HepG2 (cell line): ENCODE data around the gene PPP3R1. TPM values are rescaled to one million over a fixed set of nuclear protein-coding genes. Genes with fewer than 3 reads are reported as not detected.

Experiments
- ASH2L ChIP-seq: fragments of 300-600, 200-600 bp; sonication (generic); IDR thresholded peaks from 2 replicates; pipeline ENCODE4 v1.7.0; 2017; ENCODE audit warnings: low read depth, mild to moderate bottlenecking, moderate library complexity, mixed read lengths, low read length; ENCODE audit not compliant: insufficient read length
- BCL6 ChIP-seq: IDR thresholded peaks from 2 replicates; pipeline ENCODE4 v1.6.1; 2016; ENCODE audit warnings: missing genetic modification reagents, missing compliant biosample characterization
- GATA4 ChIP-seq: sonication (generic); IDR thresholded peaks from 2 replicates; pipeline ENCODE4 v1.6.1; 2016; ENCODE audit warnings: antibody characterized with exemption, low read depth, borderline replicate concordance
- HNRNPLL ChIP-seq: fragments of 200-400 bp; formaldehyde crosslinking; IDR thresholded peaks from 2 replicates; pipeline ENCODE4 v1.6.1; 2017; ENCODE audit warnings: mild to moderate bottlenecking, low read depth, low read length; ENCODE audit not compliant: poor library complexity, severe bottlenecking
- HOXA5 ChIP-seq: sonication (generic); formaldehyde crosslinking; IDR thresholded peaks from 2 replicates; pipeline ENCODE4 v1.4.0; 2020; ENCODE audit warnings: missing genetic modification reagents
- KAT7 ChIP-seq: IDR thresholded peaks from 2 replicates; pipeline ENCODE4 v1.6.1; 2018; ENCODE audit warnings: borderline replicate concordance, missing compliant biosample characterization
- KLF15 ChIP-seq: sonication (generic); formaldehyde crosslinking; IDR thresholded peaks from 2 replicates; pipeline ENCODE4 v1.8.1; 2023; ENCODE audit warnings: borderline replicate concordance, mild to moderate bottlenecking, inconsistent platforms, missing genetic modification reagents, mixed read lengths
- KMT2A ChIP-seq: sonication (generic); formaldehyde crosslinking; IDR thresholded peaks from 2 replicates; pipeline ENCODE4 v1.4.0; 2020; ENCODE audit warnings: missing genetic modification reagents
- MTERF4 ChIP-seq: sonication (generic); formaldehyde crosslinking; IDR thresholded peaks from 2 replicates; pipeline ENCODE4 v1.8.0; 2023; ENCODE audit warnings: mild to moderate bottlenecking, missing genetic modification reagents
- NKX3-1 ChIP-seq: sonication (generic); formaldehyde crosslinking; IDR thresholded peaks from 2 replicates; pipeline ENCODE4 v1.5.0; 2020; ENCODE audit warnings: missing genetic modification reagents
- RXRB ChIP-seq: IDR thresholded peaks from 2 replicates; pipeline ENCODE4 v1.6.1; 2016; ENCODE audit warnings: borderline replicate concordance, missing genetic modification reagents, missing compliant biosample characterization
- SATB2 ChIP-seq: sonication (generic); formaldehyde crosslinking; IDR thresholded peaks from 2 replicates; pipeline ENCODE4 v1.5.0; 2020; ENCODE audit warnings: missing genetic modification reagents
- SETDB1 ChIP-seq: sonication (generic); formaldehyde crosslinking; IDR thresholded peaks from 2 replicates; pipeline ENCODE4 v1.5.1; 2020; ENCODE audit warnings: missing genetic modification reagents, mild to moderate bottlenecking, borderline replicate concordance
- STAG1 ChIP-seq: sonication (generic); formaldehyde crosslinking; IDR thresholded peaks from 2 replicates; pipeline ENCODE4 v1.4.0; 2020; ENCODE audit warnings: missing genetic modification reagents
- THAP11 ChIP-seq: IDR thresholded peaks from 2 replicates; pipeline ENCODE4 v1.6.1; 2016; ENCODE audit warnings: missing biosample characterization, missing genetic modification reagents
- ZBTB25 ChIP-seq: IDR thresholded peaks from 2 replicates; pipeline ENCODE4 v1.6.1; 2018; ENCODE audit warnings: missing genetic modification reagents
- ZNF136 ChIP-seq: sonication (generic); formaldehyde crosslinking; IDR thresholded peaks from 2 replicates; pipeline ENCODE4 v1.8.1; 2022; ENCODE audit warnings: low read depth, mild to moderate bottlenecking, moderate library complexity, missing genetic modification reagents
- ZNF550 ChIP-seq: sonication (generic); formaldehyde crosslinking; IDR thresholded peaks from 2 replicates; pipeline ENCODE4 v1.4.0; 2020; ENCODE audit warnings: mild to moderate bottlenecking, missing genetic modification reagents, borderline replicate concordance
- polyA plus RNA-seq, 8 experiments: library from polyadenylated mRNA; depleted of rRNA in 3 of 8; stranded (reverse) in 7 of 8; unstranded in 1 of 8; fragments of >200 nt; fragmentation: Illumina TruSeq in 4 of 8; extraction: Trizol in 4 of 8; gene quantifications; 2 replicates each; pipeline versions ENCODE4 v1.2.1 to v1.2.3, GENCODE V29; 2011 to 2016; ENCODE audit warnings: low read depth in 4 of 8, missing spikeins in 1 of 8, mixed read lengths in 1 of 8; ENCODE audit not compliant: insufficient read depth in 1 of 8
- total RNA-seq, 5 experiments: library from RNA; depleted of rRNA; stranded (reverse); fragments of >200 nt; fragmentation: Illumina TruSeq; extraction: Trizol; gene quantifications; 2 replicates each; pipeline ENCODE4 v1.2.3, GENCODE V29; 2016; ENCODE audit warnings: low read depth in 1 of 5
- TF ChIP-seq, protein P1 (sequence below): sonication (generic); formaldehyde crosslinking; IDR thresholded peaks from 2 replicates; pipeline ENCODE4 v1.4.0; 2020; ENCODE audit warnings: missing genetic modification reagents, mild to moderate bottlenecking, borderline replicate concordance
- TF ChIP-seq, protein P2 (sequence below): sonication (generic); formaldehyde crosslinking; IDR thresholded peaks from 2 replicates; pipeline ENCODE4 v1.4.0; 2020; ENCODE audit warnings: mild to moderate bottlenecking, missing genetic modification reagents, borderline replicate concordance
- TF ChIP-seq, protein P3 (sequence below): conservative IDR thresholded peaks from 2 replicates; pipeline ENCODE4 v1.6.1; 2018; ENCODE audit warnings: missing genetic modification reagents

Gene PPP3R1
- total and polyA plus RNA-seq, 2 of the 13 experiments (the other 11 are each of a cell fraction or from before 2014, with no cell fraction given): 11.6 to 25.7 TPM

- TF ChIP-seq ZNF136 (CRISPR knock-in tag) (0 out of 2 replicates have a peak, but pooled peaks have one; percentile 46), GATA4 (no peak), THAP11 (CRISPR knock-in tag) (peak; percentile 35; the same call in 1 of the 2 replicates), ASH2L (peak; percentile 62), BCL6 (CRISPR knock-in tag) (no peak), HNRNPLL (peak; percentile 98), STAG1 (peak; percentile 48), KMT2A (CRISPR knock-in tag) (peak; percentile 86), SATB2 (CRISPR knock-in tag) (peak; percentile 75), HOXA5 (CRISPR knock-in tag) (peak; percentile 75; the same call in 1 of the 2 replicates), MTERF4 (CRISPR knock-in tag) (0 out of 2 replicates have a peak, but pooled peaks have one; percentile 48), KLF15 (CRISPR knock-in tag) (no peak), KAT7 (CRISPR knock-in tag) (peak; percentile 24; the same call in 1 of the 2 replicates), ZBTB25 (CRISPR knock-in tag) (peak; percentile 5; the same call in 1 of the 2 replicates), ZNF550 (CRISPR knock-in tag) (no peak), RXRB (0 out of 2 replicates have a peak, but pooled peaks have one; percentile 2), NKX3-1 (CRISPR knock-in tag) (peak; percentile 48; the same call in 1 of the 2 replicates), SETDB1 (no peak)
- TF ChIP-seq, protein P1, sequence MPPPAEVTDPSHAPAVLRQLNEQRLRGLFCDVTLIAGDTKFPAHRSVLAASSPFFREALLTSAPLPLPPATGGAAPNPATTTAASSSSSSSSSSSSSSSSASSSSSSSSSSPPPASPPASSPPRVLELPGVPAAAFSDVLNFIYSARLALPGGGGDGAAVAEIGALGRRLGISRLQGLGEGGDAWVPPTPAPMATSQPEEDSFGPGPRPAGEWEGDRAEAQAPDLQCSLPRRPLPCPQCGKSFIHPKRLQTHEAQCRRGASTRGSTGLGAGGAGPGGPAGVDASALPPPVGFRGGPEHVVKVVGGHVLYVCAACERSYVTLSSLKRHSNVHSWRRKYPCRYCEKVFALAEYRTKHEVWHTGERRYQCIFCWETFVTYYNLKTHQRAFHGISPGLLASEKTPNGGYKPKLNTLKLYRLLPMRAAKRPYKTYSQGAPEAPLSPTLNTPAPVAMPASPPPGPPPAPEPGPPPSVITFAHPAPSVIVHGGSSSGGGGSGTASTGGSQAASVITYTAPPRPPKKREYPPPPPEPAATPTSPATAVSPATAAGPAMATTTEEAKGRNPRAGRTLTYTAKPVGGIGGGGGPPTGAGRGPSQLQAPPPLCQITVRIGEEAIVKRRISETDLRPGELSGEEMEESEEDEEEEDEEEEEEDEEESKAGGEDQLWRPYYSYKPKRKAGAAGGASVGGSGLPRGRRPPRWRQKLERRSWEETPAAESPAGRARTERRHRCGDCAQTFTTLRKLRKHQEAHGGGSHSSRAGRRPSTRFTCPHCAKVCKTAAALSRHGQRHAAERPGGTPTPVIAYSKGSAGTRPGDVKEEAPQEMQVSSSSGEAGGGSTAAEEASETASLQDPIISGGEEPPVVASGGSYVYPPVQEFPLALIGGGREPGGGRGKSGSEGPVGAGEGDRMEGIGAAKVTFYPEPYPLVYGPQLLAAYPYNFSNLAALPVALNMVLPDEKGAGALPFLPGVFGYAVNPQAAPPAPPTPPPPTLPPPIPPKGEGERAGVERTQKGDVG (CRISPR knock-in tag): 0 out of 2 replicates have a peak, but pooled peaks have one; percentile 18
- TF ChIP-seq, protein P2, sequence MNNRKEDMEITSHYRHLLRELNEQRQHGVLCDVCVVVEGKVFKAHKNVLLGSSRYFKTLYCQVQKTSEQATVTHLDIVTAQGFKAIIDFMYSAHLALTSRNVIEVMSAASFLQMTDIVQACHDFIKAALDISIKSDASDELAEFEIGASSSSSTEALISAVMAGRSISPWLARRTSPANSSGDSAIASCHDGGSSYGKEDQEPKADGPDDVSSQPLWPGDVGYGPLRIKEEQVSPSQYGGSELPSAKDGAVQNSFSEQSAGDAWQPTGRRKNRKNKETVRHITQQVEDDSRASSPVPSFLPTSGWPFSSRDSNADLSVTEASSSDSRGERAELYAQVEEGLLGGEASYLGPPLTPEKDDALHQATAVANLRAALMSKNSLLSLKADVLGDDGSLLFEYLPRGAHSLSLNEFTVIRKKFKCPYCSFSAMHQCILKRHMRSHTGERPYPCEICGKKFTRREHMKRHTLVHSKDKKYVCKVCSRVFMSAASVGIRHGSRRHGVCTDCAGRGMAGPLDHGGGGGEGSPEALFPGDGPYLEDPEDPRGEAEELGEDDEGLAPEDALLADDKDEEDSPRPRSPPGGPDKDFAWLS: no peak
- TF ChIP-seq, protein P3, sequence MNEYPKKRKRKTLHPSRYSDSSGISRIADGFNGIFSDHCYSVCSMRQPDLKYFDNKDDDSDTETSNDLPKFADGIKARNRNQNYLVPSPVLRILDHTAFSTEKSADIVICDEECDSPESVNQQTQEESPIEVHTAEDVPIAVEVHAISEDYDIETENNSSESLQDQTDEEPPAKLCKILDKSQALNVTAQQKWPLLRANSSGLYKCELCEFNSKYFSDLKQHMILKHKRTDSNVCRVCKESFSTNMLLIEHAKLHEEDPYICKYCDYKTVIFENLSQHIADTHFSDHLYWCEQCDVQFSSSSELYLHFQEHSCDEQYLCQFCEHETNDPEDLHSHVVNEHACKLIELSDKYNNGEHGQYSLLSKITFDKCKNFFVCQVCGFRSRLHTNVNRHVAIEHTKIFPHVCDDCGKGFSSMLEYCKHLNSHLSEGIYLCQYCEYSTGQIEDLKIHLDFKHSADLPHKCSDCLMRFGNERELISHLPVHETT (CRISPR knock-in tag): peak; percentile 24; the same call in 1 of the 2 replicates
Measured at GRCh38 chr2:68251187-68251854, 1.0 kb downstream of the PPP3R1 start (continued).
